GM12874 (cell line): Measurements from ENCODE around the gene BLVRB.

Source experiments
- CTCF ChIP-seq: IDR thresholded peaks from 2 replicates; pipeline ENCODE4 v1.5.1; 2011; ENCODE audit warnings: low read depth, mild to moderate bottlenecking, control low read depth, low read length, moderate library complexity; ENCODE audit not compliant: insufficient read depth

Gene BLVRB

DNA sequence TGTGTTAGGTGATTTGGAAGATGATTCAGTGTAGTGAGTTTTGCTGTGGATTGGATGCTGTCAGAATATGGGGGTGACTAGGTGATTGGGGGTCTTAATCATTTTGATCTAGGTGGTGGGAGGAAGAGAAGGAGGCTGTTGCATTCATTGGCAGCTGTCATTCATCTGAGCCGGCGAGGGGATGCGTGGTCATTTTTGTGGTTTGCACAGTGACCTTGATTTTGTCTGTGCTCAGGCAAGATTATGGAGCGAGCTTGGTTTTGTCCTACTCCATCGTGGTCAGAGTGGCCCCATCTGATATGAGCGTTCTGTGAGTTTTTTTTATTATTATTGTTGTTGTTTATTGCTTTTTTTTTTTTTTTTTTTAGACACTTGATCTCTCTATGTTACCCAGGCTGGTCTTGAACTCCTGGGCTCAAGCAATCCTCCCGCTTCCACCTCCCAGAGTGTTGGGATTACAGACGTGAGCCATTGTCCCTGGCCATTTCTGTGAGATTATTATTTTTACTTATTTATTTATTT, 43.3 kb upstream of the BLVRB start:
- no peak for TF ChIP-seq CTCF

- no peak for TF ChIP-seq CTCF
These were observed 42.3 kb upstream of the BLVRB start for GRCh38 chr19:40507892-40508291.

DNA sequence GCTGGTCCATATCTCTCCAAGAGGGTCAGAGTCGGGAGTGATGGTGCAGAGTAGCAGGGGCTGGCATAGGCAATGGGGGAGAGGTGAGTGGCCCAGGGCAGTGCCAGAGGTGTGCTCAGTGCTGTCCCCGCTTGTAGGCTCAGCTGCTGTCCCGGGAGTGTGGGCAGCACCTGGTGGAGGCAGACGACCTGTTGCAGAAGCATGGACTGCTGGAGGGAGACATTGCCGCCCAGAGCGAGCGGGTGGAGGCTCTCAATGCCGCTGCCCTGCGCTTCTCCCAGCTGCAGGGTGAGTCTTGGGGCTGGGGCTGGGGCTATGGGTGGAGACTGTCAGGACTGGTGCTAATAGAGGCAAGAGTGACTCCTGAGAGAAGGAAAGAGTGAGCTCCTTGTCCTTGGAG, 40.6 kb upstream of the BLVRB start:
- no peak for TF ChIP-seq CTCF

DNA sequence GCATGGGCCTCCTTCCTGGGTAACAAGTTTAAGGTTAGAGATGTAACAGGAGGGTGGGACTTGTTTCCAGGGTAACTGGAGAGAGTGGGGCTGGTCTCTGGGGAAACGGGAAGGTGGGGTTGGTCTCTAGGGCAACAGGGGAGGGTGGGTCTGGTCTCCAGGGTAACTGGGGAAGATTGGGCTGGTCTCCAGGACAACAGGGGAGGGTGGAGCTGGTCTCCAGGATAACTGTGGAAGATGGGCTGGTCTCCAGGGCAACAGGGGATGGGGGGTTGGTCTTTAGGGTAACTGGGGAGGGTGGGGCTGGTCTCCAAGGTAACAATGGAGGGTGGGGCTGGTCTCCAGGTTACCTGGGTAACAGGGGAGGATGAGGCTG, 37.8 kb upstream of the BLVRB start:
- TF ChIP-seq CTCF: no peak

DNA sequence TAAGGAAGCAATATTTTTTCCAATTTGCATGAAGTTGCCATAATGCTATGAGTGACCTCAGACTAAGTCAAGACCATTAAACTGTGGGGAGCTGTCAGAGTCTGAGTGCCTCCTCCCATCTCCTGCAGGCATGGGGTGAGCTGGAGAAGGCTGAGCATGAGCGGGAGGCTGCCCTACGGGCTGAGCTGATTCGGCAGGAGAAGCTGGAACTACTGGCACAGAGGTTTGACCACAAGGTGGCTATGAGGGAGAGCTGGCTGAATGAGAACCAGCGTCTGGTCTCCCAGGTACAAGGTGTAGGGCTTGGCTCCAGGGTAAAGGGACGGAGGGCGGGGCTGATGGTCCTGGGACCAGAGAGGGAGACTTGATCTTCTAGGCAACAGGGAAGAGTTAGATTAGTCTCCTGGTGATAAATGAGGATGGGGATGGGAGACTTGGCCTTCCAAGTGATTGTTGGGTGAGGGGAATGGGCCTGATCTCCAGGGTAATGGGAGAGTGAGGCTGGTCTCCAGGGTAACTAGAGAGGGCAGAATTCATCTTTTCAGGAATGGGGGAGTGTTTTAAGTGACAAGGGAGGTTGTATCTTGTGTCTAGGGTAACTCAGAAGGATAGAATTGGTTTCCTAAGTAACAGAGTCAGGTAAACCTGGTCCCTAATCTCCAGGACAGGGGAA, 37.2 kb upstream of the BLVRB start:
- no peak for TF ChIP-seq CTCF

DNA sequence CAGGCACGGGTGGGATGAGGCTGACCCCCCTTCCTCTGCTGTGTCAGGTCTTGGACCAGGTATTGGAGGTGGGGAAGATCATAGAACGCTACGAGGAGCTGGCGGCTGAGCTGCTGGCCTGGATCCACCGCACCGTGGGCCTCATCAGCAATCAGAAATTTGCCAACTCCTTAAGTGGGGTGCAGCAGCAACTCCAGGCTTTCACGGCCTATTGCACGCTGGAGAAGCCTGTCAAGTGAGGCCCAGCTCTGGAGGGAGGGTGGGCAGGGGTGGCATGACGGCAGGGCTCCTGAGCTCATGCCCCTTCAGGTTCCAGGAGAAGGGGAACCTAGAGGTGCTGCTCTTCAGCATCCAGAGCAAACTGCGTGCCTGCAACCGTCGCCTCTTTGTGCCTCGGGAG, 36.5 kb upstream of the BLVRB start:
- TF ChIP-seq CTCF: no peak

- TF ChIP-seq CTCF: no peak
These were observed 36.1 kb upstream of the BLVRB start for GRCh38 chr19:40501599-40501998.

DNA sequence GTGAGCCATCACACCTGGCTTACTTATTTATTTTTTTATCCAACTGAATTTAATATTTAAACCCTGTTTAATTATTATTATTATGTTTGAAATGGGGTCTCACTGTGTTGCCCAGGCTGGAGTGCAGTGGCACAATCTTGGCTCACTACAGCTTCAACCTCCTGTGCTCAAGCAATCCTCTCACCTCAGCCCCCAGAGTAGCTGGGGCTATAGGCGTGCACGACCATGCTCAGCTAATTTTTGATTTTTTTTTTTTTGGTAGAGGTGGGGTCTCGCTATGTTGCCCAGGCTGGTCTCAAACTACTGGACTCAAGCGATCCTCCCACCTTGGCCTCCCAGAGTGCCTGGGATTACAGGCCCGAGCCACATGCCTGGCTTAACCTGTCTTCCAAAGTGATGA, 33.8 kb upstream of the BLVRB start:
- no peak for TF ChIP-seq CTCF
